Measurements from ENCODE around the gene ADAMTSL4. TPM values are rescaled to one million over a fixed set of nuclear protein-coding genes. Genes with fewer than 3 reads are reported as not detected.

ADAMTSL4 gene
- total RNA-seq, 4 donors from 2014 or later, result 7.2 to 22.7 (median 18.0) TPM

DNA sequence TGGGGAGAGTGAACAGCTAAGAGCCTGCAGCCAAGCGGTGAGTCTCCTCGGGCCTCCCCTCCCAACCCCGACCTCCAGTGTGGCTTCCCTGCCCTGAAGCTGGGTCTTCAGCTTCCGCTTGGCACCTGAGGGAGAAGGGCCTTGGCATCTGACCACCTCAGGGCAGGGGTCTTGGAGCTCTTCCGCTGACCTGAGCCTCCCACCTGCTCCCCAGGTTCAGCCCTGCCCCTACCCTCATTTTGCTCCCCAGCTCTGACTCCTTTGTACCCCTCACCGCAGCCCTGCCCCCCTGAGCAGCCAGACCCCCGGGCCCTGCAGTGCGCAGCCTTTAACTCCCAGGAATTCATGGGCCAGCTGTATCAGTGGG lies 4.9 kb downstream of the ADAMTSL4 start:
- Histone ChIP-seq H3K9me3 (no peaks in the 10 kb centered on the region), H3K27ac (peak overlapping the region; percentile 14), H3K4me1 (peaks cover 65% of the 10 kb centered on the region), H3K4me3 (no peak overlapping the region), H3K27me3 (no peaks in the 10 kb centered on the region), H3K36me3 (peaks cover 32% of the 10 kb centered on the region)
- WGBS, result 94% methylated on average over 5 of the region's 8 CpGs
- DNase-seq (ENCODE audit: low spot score in 2 of 2), result no peak
- no peak for TF ChIP-seq EP300 (IDR thresholded peaks at IDR 0.05)
- TF ChIP-seq, protein P1, sequence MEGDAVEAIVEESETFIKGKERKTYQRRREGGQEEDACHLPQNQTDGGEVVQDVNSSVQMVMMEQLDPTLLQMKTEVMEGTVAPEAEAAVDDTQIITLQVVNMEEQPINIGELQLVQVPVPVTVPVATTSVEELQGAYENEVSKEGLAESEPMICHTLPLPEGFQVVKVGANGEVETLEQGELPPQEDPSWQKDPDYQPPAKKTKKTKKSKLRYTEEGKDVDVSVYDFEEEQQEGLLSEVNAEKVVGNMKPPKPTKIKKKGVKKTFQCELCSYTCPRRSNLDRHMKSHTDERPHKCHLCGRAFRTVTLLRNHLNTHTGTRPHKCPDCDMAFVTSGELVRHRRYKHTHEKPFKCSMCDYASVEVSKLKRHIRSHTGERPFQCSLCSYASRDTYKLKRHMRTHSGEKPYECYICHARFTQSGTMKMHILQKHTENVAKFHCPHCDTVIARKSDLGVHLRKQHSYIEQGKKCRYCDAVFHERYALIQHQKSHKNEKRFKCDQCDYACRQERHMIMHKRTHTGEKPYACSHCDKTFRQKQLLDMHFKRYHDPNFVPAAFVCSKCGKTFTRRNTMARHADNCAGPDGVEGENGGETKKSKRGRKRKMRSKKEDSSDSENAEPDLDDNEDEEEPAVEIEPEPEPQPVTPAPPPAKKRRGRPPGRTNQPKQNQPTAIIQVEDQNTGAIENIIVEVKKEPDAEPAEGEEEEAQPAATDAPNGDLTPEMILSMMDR (IDR thresholded peaks at IDR 0.05), result no peak
- no peak for TF ChIP-seq POLR2AphosphoS5 (IDR thresholded peaks at IDR 0.05)
- no peak for TF ChIP-seq POLR2A (IDR thresholded peaks at IDR 0.05)

DNA sequence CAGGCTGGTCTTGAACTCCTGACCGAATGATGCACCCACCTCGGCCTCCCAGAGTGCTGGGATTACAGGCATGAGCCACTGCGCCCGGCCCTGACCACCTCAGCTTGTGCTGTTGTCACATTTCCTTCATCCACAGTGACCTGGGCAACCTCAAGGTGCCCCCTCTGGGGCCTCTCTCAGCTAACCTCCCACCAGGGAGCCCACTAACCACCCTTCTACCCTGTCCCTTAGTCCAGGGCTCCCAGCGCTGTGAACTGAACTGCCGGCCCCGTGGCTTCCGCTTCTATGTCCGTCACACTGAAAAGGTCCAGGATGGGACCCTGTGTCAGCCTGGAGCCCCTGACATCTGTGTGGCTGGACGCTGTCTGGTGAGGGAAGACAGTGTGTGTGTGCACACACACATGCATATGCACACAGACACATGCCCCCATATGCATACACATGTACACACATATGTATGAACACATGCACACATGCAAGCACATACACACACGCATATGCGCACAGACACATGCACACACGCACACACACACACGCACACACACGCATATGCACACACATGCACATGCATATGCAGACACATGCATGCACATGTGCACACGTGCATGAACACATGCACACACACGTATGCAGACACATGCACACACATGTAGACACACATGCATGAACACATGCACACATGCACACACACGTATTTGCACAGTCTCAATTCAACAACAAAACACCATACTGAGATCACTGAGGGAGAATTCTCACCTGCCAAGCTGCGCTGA lies 6.2 kb downstream of the ADAMTSL4 start:
- Histone ChIP-seq H3K27me3 (no peaks in the 10 kb centered on the region), H3K36me3 (peaks cover 32% of the 10 kb centered on the region), H3K9me3 (no peaks in the 10 kb centered on the region), H3K4me1 (peaks cover 67% of the 10 kb centered on the region), H3K27ac (no peak overlapping the region), H3K4me3 (no peak overlapping the region)
- DNase-seq (ENCODE audit: low spot score in 2 of 2), result no peak
- TF ChIP-seq POLR2A (IDR thresholded peaks at IDR 0.05) (no peak), POLR2AphosphoS5 (IDR thresholded peaks at IDR 0.05) (no peak), EP300 (IDR thresholded peaks at IDR 0.05) (no peak)
- TF ChIP-seq, protein P1 (IDR thresholded peaks at IDR 0.05), result no peak
- WGBS, result 93% methylated on average over 15 of the region's 19 CpGs

DNA sequence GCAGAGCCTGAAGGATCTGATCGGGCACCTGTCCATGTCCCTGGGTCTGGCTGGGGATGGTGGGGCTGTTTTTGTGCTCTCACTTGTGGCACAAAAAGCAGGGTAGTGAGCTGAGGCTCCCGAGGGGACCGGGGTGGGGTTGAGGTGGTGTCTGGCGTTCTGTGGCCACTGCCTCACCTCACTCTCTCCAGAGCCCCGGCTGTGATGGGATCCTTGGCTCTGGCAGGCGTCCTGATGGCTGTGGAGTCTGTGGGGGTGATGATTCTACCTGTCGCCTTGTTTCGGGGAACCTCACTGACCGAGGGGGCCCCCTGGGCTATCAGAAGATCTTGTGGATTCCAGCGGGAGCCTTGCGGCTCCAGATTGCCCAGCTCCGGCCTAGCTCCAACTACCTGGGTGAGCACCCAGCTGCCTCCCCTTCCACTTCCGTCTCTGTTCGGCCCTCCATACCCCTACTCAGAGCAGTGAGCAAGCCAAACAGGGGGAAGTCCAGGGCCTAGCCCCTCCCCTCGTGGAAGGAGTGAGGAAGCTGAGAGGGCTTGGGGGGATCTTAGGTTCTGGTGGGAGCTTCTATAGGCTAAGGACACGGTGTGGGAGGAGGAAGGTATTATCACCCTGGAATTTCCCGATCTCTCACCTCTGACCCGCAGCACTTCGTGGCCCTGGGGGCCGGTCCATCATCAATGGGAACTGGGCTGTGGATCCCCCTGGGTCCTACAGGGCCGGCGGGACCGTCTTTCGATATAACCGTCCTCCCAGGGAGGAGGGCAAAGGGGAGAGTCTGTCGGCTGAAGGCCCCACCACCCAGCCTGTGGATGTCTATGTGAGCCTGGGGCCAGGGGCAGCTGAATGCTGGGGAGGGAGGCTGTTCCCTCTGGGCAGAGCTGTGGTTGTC lies 7.0 kb downstream of the ADAMTSL4 start:
- Histone ChIP-seq H3K27me3 (no peaks in the 10 kb centered on the region), H3K27ac (no peak overlapping the region), H3K36me3 (peaks cover 32% of the 10 kb centered on the region), H3K9me3 (no peaks in the 10 kb centered on the region), H3K4me3 (no peak overlapping the region), H3K4me1 (peaks cover 63% of the 10 kb centered on the region)
- TF ChIP-seq, protein P1 (IDR thresholded peaks at IDR 0.05), result no peak
- TF ChIP-seq POLR2A (IDR thresholded peaks at IDR 0.05) (no peak), POLR2AphosphoS5 (IDR thresholded peaks at IDR 0.05) (no peak), EP300 (IDR thresholded peaks at IDR 0.05) (no peak)
- no peak for DNase-seq (ENCODE audit: low spot score in 2 of 2)
- 79% methylated on average over 11 of the region's 26 CpGs for WGBS

DNA sequence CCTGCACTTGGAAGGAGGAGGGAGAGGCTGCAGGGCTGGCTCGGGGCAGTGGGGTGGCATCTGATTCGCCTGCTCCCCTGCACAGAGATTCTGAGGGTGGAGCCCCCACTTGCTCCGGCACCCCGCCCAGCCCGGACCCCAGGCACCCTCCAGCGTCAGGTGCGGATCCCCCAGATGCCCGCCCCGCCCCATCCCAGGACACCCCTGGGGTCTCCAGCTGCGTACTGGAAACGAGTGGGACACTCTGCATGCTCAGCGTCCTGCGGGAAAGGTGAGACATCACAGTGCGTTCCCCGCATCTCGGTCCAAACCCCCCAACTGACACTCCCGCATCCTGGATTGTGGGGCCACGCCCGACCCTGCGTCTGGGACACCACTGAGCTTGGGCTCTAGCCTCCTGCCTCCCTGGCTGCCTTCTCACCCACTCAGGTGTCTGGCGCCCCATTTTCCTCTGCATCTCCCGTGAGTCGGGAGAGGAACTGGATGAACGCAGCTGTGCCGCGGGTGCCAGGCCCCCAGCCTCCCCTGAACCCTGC lies 7.9 kb downstream of the ADAMTSL4 start:
- no peaks in the 10 kb centered on the region for H3K27me3 ChIP-seq
- no peak for DNase-seq (ENCODE audit: low spot score in 2 of 2)
- peaks cover 55% of the 10 kb centered on the region for H3K4me1 ChIP-seq
- no peaks in the 10 kb centered on the region for H3K9me3 ChIP-seq
- 83% methylated on average over 23 of the region's 26 CpGs for WGBS
- peaks cover 32% of the 10 kb centered on the region for H3K36me3 ChIP-seq
- TF ChIP-seq, protein P1 (IDR thresholded peaks at IDR 0.05), result no peak
- TF ChIP-seq POLR2A (IDR thresholded peaks at IDR 0.05) (no peak), EP300 (IDR thresholded peaks at IDR 0.05) (no peak), POLR2AphosphoS5 (IDR thresholded peaks at IDR 0.05) (no peak)
- H3K4me3 ChIP-seq, result no peak overlapping the region
- H3K27ac ChIP-seq, result no peak overlapping the region

DNA sequence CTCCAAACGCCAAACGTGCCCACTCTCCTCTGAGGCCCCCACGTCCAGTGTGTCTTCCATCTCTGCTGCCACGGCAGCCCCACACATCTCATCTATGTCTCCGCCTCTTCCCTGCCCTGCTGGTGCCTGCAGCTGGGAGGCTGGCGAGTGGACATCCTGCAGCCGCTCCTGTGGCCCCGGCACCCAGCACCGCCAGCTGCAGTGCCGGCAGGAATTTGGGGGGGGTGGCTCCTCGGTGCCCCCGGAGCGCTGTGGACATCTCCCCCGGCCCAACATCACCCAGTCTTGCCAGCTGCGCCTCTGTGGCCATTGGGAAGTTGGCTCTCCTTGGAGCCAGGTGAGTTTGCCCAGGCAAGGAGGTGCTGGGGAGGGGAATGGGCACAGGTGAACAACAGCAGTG lies 8.6 kb downstream of the ADAMTSL4 start:
- H3K36me3 ChIP-seq, result peaks cover 32% of the 10 kb centered on the region
- 88% methylated on average over 14 of the region's 15 CpGs for WGBS
- TF ChIP-seq POLR2A (IDR thresholded peaks at IDR 0.05) (no peak), POLR2AphosphoS5 (IDR thresholded peaks at IDR 0.05) (no peak), EP300 (IDR thresholded peaks at IDR 0.05) (no peak)
- TF ChIP-seq, protein P1 (IDR thresholded peaks at IDR 0.05), result no peak
- H3K4me3 ChIP-seq, result no peak overlapping the region
- H3K27ac ChIP-seq, result no peak overlapping the region
- peaks cover 55% of the 10 kb centered on the region for H3K4me1 ChIP-seq
- no peaks in the 10 kb centered on the region for H3K27me3 ChIP-seq
- DNase-seq (ENCODE audit: low spot score in 2 of 2), result no peak
- H3K9me3 ChIP-seq, result no peaks in the 10 kb centered on the region
